ENCODE measurements around the gene ZBTB20.
A peak's percentile ranks its signal among the peaks of the same experiment; 100 is the strongest.

ZBTB20 gene

GRCh38 chr3:114460459-114460858 is 686.6 kb downstream of the ZBTB20 start:
- Histone ChIP-seq H3K79me2 (ENCODE audit: low read length) (no peaks in the 10 kb centered on the region), H3K36me3 (replicated peaks; ENCODE audit: insufficient read depth, low read length) (no peaks in the 10 kb centered on the region), H2AFZ (ENCODE audit: low read length) (no peak overlapping the region), H3K9me2 (replicated peaks; ENCODE audit: insufficient read depth, low read length) (no peaks in the 10 kb centered on the region), H3K4me1 (ENCODE audit: low read length) (peaks cover 31% of the 10 kb centered on the region), H3K27me3 (replicated peaks; ENCODE audit: insufficient read depth, low read length) (0 out of 2 replicates have a peak, but pooled peaks cover 5% of the 10 kb centered on the region), H3K9me3 (replicated peaks; ENCODE audit: insufficient read depth, low read length) (no peaks in the 10 kb centered on the region), H3K9ac (ENCODE audit: low read length) (no peak overlapping the region), H3F3A (ENCODE audit: insufficient read depth, low read length) (peaks cover 16% of the 10 kb centered on the region), H3K4me3 (ENCODE audit: low read length) (no peak overlapping the region), H3K4me2 (ENCODE audit: low read depth, low read length) (0 out of 2 replicates have a peak overlapping the region, but pooled peaks have one; percentile 1), H3K27ac (ENCODE audit: low read length) (no peak overlapping the region), H4K20me1 (ENCODE audit: insufficient read depth, low read length) (no peaks in the 10 kb centered on the region)
- TF ChIP-seq EZH2phosphoT487 (IDR thresholded peaks at IDR 0.05; ENCODE audit: low read length) (no peak), EZH2 (optimal IDR thresholded peaks at IDR 0.05; ENCODE audit: low read depth, low read length) (no peak), CTCF (IDR thresholded peaks at IDR 0.05; ENCODE audit: low read length) (no peak)
- DNase-seq: peak; percentile 69

- H3K27me3 ChIP-seq (replicated peaks; ENCODE audit: insufficient read depth, low read length): peaks cover 25% of the 10 kb centered on the region; the same call in 1 of the 2 replicates
- no peak overlapping the region for H3K9ac ChIP-seq (ENCODE audit: low read length)
- no peak overlapping the region for H2AFZ ChIP-seq (ENCODE audit: low read length)
- H3K4me3 ChIP-seq (ENCODE audit: low read length): no peak overlapping the region
- no peaks in the 10 kb centered on the region for H4K20me1 ChIP-seq (ENCODE audit: insufficient read depth, low read length)
- H3K4me2 ChIP-seq (ENCODE audit: low read depth, low read length): peak overlapping the region; percentile 59; the same call in 1 of the 2 replicates
- H3K36me3 ChIP-seq (replicated peaks; ENCODE audit: insufficient read depth, low read length): no peaks in the 10 kb centered on the region
- DNase-seq: peak; percentile 87
- TF ChIP-seq EZH2 (optimal IDR thresholded peaks at IDR 0.05; ENCODE audit: low read depth, low read length) (no peak), EZH2phosphoT487 (IDR thresholded peaks at IDR 0.05; ENCODE audit: low read length) (no peak), CTCF (IDR thresholded peaks at IDR 0.05; ENCODE audit: low read length) (no peak)
- H3K27ac ChIP-seq (ENCODE audit: low read length): peak overlapping the region; percentile 40; the same call in 1 of the 2 replicates
- H3F3A ChIP-seq (ENCODE audit: insufficient read depth, low read length): peaks cover 16% of the 10 kb centered on the region
- H3K79me2 ChIP-seq (ENCODE audit: low read length): no peaks in the 10 kb centered on the region
- H3K9me3 ChIP-seq (replicated peaks; ENCODE audit: insufficient read depth, low read length): no peaks in the 10 kb centered on the region
- H3K4me1 ChIP-seq (ENCODE audit: low read length): peaks cover 38% of the 10 kb centered on the region
- no peaks in the 10 kb centered on the region for H3K9me2 ChIP-seq (replicated peaks; ENCODE audit: insufficient read depth, low read length)
Measured at GRCh38 chr3:114456742-114457141, 690.3 kb downstream of the ZBTB20 start.

GRCh38 chr3:114455432-114455831 is 691.7 kb downstream of the ZBTB20 start:
- H3K4me3 ChIP-seq (ENCODE audit: low read length): no peak overlapping the region
- H3K27me3 ChIP-seq (replicated peaks; ENCODE audit: insufficient read depth, low read length): peaks cover 26% of the 10 kb centered on the region; the same call in 1 of the 2 replicates
- no peaks in the 10 kb centered on the region for H3K79me2 ChIP-seq (ENCODE audit: low read length)
- no peak for TF ChIP-seq CTCF (IDR thresholded peaks at IDR 0.05; ENCODE audit: low read length)
- TF ChIP-seq EZH2phosphoT487 (IDR thresholded peaks at IDR 0.05; ENCODE audit: low read length): no peak
- no peak for TF ChIP-seq EZH2 (optimal IDR thresholded peaks at IDR 0.05; ENCODE audit: low read depth, low read length)
- peaks cover 19% of the 10 kb centered on the region for H3F3A ChIP-seq (ENCODE audit: insufficient read depth, low read length)
- no peaks in the 10 kb centered on the region for H3K9me3 ChIP-seq (replicated peaks; ENCODE audit: insufficient read depth, low read length)
- no peak overlapping the region for H3K9ac ChIP-seq (ENCODE audit: low read length)
- H3K9me2 ChIP-seq (replicated peaks; ENCODE audit: insufficient read depth, low read length): no peaks in the 10 kb centered on the region
- DNase-seq: no peak
- no peaks in the 10 kb centered on the region for H3K36me3 ChIP-seq (replicated peaks; ENCODE audit: insufficient read depth, low read length)
- H3K4me1 ChIP-seq (ENCODE audit: low read length): peaks cover 40% of the 10 kb centered on the region
- H3K27ac ChIP-seq (ENCODE audit: low read length): no peak overlapping the region
- no peak overlapping the region for H3K4me2 ChIP-seq (ENCODE audit: low read depth, low read length)
- no peaks in the 10 kb centered on the region for H4K20me1 ChIP-seq (ENCODE audit: insufficient read depth, low read length)
- H2AFZ ChIP-seq (ENCODE audit: low read length): no peak overlapping the region

Measured in MM.1S (cell line).